GM21619 (cell line): ENCODE results near the gene HNRNPA2B1.
A peak's percentile ranks its signal among the peaks of the same experiment; 100 is the strongest.
"Not testable (repeated sequence)": the region's sequence is repeated elsewhere in the genome, so short reads cannot be mapped to it uniquely, and the experiment has no call there.

Source experiments
- ATAC-seq: cut with Tn5 transposase; IDR thresholded peaks from one replicate; pipeline ENCODE4 v1.9.1; 2021; ENCODE audit not compliant: unreplicated experiment

HNRNPA2B1 gene

DNA sequence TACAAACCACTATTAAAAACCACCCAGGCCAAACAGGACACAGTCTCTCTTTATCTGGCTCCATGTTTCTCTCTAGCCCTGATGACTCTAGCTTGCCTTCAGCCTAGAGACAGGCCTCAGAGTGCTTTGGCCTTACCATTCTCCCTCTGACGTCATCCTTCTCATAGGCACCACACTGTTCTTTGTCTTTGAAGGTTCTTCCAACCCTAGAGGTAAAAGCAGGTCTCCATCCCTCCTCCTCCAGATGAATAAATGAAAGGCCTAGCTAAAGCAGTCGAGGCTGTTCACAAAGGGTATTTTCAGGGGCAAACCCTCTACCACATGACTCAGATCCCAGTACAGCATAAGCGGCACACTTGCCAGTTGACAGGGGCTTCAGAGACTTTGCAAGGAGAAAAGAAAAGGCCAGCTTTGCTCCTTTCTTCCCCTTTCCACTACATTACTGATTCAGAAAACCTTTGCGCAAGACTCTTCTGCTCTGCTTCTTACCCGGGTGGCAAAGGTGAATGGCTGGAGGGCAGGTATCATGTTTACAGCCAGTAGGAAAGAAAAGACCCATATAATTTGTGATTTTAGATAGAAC, 33.8 kb downstream of the HNRNPA2B1 start:
- ATAC-seq, result peak; percentile 37

GRCh38 chr7:26165950-26166683, 34.4 kb downstream of the HNRNPA2B1 start:
- ATAC-seq, result no peak

DNA sequence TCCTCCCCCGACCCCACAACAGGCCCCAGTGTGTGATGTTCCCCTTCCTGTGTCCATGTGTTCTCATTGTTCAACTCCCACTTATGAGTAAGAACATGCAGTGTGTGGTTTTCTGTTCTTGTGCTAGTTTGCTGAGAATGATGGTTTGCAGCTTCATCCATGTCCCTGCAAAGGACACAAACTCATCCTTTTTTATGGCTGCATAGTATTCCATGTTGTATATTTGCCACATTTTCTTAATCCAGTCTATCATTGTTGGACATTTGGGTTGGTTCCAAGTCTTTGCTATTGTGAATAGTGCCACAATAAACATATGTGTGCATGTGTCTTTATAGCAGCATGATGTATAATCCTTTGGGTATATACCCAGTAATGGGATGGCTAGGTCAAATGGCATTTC, 36.7 kb downstream of the HNRNPA2B1 start:
- ATAC-seq, result not testable (repeated sequence)

GRCh38 chr7:26162431-26162830, 38.1 kb downstream of the HNRNPA2B1 start:
- no peak for ATAC-seq

DNA sequence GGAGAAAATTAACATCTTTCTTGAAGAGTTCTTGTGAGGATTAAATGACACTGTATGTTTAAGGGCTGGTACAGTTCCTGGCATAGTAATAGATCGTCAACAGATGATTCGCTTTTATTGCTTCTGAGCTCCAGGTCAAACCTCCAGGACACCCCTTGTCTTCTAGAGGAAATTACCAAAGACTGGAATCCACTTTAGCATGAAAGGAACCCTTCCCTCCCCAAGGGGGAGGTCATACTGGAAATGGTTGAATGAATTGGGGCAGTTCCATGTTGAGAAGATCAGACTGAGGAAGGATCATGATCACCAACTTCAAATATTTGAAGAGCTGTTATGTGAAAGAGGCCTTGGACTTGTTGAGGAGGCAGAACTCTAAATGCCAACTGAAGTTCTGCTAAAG, 39.6 kb downstream of the HNRNPA2B1 start:
- no peak for ATAC-seq

DNA sequence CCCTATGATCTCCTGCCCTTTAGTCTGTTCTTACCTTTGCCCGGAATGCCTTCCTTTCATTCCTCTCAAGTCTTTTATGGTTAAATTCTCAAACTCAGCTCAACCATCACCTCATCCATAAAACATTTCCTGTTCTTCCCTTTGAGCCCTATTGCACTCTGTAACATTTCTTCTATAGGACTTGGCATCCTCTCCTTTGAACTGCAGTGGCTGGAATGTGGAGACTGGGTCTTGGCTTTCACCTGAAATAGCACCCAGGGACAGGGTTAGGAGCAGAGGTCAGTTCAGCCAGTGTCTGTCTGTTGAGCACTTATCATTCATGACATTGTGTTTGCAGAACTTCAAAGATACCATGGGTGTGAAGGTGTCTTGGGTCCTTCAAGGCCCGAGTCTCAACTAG, 41.3 kb downstream of the HNRNPA2B1 start:
- ATAC-seq, result no peak

GRCh38 chr7:26157520-26158105, 42.9 kb downstream of the HNRNPA2B1 start:
- ATAC-seq, result no peak

DNA sequence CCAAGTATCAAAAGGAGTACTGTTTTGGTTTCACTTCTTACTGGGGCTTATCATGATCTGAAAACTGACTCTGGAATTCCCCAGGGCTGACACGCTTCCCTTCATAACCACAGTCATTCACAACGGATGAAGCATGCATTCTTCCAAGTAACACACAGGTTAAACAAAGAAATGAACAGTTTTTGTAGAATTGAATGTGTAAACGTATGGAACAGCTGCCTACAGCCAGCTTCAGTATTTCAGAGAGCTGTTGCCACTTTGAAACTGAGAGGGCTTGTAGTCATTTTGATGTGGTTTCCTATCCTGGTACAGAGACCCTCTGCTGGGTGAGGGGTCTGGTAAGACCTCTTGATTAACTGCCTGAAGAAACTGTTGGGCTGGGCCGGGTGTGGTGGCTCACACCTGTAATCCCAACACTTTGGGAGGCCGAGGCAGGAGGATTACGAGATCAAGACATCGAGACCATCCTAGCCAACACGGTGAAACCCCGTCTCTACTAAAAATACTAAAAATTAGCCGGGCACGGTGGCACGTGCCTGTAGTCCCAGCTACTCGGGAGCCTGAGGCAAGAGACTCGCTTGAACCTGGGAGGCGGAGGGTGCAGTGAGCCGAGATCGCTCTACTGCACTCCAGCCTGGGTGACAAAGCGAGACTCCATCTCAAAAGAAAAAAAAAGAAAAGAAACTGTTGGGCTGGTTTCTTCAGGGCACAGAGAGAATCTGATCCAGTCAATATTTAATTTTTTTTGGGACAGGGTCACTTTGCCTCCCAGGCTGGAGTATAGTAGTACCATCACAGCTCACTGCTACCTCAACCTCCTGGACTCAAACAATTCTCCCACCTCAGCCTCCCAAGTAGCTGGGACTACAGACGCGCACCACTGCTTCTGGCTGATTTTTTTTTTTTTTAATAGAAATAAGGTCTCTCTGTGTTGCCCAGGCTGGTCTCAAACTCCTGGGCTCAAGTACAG, 43.8 kb downstream of the HNRNPA2B1 start:
- ATAC-seq, result no peak

DNA sequence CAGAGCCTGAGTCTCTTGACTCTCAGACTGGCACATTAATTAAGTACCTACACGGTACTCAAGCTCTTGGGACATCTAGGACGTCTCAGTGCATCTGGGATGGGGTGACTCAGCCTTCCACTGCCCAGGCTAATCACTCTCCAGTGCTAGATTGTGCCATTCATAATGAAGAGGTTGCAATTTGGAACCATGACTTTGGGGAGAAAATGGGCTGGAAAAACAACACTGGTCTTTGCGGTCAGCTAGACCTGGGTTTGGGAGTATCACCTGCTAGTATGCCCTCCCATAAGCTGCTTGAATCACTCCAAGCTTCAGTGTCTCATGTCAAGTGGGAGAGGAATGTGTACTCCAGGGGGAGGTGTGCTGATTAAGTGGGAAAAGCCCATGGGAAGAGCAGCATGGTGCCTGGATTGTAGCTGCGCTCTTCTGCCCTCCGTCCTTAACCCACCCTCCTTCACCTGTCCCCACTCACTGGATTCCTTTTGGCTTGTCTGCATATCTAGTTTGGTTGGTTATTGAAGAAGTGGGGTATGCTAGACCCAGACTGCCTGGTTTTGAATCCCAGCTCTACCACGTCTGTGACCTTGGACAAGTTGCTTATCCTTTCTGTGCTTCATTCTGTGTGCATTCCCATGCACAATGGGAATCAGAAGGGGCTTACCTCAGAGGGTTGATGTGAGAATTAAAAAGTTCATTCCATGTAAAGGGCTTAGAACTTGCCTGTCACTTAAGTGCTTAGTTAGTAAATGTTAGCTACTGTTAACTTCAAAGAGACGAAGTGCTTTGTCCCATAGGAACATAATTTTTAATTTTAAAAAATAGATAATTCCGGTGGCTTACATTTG, 44.8 kb downstream of the HNRNPA2B1 start:
- no peak for ATAC-seq

DNA sequence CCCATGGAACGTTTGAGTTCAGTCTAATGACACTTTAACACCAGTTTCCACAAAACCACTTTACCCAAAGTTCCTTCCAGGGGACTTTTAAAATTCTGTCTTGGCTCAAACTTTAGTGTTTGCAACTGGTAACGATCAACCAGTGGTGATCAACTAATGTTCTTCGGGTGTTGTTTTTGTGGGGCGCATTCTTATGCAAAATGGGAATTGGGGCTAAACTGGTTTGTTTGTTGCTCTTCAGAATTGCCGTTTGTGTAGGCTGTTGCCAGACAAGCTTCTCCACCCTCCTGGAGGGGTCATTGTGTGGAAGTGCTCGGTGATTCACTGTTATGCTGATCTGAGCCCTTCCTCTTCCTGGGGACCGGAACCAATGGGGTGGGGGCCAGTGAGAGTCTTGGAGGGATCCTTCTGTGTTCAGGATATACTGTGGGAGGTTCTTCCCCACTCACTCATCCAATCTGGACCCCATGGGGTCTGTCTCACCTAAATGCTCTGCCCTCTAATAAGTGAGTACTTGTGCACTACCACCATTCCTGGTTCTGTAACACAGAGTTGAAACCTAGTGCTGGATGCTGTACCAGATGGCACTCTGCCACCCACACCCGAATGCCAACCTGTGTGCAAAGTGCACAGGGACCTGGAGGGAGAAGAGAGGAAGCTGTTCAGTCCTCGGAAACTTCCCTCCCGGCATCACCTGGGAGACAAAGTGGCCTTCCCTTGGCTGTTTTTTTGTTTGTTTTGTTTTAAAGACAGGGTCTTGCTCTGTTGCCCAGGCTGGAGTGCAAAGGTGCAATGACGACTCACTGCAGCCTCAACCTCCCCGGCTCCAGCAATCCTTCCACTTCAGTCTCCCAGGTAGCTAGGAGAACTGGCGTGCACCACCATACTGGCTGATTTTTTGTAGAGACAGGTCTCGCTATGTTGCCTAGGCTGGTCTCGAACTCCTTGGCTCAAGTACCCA, 46.4 kb downstream of the HNRNPA2B1 start:
- no peak for ATAC-seq

- ATAC-seq, result no peak
These were observed 47.2 kb downstream of the HNRNPA2B1 start for GRCh38 chr7:26153241-26153822.

DNA sequence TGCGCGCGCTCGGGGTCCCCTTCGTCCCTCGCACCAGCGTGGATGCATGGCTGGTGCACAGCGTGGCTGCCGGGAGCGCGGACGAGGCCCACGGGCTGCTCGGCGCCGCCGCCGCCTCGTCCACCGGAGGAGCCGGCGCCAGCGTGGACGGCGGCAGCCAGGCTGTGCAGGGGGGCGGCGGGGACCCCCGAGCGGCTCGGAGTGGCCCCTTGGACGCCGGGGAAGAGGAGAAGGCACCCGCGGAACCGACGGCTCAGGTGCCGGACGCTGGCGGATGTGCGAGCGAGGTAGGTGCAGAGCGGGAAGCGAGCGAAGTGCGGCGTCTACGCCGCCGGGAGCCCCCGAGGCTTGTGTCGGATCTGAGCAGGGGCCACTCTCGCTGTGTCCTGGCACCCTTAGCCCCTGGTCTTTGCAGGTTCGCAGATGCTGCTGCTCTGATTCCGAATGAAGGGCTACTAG, 47.7 kb downstream of the HNRNPA2B1 start:
- peak; percentile 24 for ATAC-seq

DNA sequence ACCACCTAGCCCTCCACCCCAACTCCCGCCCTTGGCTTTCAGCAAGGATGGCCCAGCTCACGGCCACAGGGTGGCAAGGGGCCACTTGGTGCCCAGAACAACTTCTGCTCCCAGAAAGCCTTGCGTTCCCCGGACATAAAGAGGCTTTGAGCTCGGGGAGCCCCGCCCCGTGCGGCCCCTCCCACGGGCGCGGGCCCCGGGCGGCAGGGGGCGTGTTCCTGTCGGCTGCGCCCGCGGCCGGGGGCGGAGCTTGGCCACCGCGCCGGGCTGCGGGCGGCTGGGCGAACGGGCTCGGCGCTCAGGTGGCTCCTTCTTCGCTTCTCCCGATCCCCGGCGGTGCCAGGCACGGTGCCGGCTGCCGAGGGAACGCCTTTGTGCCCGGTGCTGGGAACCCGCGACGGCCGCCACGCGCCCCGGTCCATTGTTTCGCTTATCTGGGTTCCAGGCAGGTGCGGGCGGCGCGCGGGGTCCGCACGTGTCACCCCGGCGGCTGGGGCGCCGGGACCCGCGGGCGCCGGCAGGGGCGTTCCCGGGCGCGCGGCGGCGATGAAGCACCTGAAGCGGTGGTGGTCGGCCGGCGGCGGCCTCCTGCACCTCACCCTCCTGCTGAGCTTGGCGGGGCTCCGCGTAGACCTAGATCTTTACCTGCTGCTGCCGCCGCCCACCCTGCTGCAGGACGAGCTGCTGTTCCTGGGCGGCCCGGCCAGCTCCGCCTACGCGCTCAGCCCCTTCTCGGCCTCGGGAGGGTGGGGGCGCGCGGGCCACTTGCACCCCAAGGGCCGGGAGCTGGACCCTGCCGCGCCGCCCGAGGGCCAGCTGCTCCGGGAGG, 48.4 kb downstream of the HNRNPA2B1 start, which contains the start of gene NFE2L3:
TSS of gene NFE2L3 (plus strand) at position 246 of the 829 bp plus-strand sequence. CDS start at position 547, 301 bp downstream.
- ATAC-seq, result peak; percentile 69

- no peak for ATAC-seq
These were observed 48.9 kb downstream of the HNRNPA2B1 start for GRCh38 chr7:26151650-26151952.

DNA sequence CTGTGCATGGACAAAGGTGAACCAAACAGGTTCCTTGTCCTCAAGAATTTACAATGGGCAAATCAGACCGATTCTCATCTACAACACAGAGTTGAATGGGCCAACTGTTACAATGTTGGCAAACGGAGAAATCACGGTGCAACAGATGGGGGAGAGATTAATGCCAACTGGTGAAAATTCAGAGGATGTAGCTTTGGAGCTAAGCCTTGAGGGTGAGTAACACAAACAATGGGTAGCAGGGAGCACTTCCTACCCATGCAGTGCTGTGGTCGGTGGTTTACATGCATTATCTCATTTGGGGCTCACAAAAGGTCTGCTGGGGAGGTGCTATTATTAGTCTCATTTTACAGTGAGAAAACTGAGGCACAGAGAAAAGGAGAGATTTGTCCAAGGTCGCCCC, 49.5 kb downstream of the HNRNPA2B1 start:
- no peak for ATAC-seq

DNA sequence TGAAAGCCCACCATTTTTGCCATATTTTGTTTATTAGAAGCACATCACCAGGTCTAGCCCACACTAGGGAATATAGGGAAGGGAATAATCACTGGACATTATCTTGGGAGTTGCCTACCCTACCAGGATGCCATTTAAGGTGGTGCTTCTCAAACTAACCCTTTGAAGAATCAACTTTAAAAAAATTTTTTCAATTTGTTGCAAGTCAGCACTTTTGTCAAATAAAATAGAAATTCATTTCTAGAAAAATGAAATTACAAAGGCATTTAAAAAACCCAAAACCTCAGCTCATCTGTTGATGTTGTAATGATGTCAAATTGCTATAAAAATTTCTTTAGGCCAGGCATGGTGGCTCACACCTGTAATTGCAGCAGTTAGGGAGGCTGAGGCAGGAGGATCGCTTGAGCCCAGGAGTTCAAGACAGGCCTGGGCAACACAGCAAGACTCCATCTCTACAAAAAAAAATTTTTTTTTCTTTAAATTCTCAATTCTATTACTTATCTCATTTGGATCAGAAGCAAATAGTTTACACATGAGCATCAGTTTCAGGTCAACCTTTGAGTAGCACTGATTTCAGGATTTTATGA, 51.1 kb downstream of the HNRNPA2B1 start:
- ATAC-seq, result no peak

DNA sequence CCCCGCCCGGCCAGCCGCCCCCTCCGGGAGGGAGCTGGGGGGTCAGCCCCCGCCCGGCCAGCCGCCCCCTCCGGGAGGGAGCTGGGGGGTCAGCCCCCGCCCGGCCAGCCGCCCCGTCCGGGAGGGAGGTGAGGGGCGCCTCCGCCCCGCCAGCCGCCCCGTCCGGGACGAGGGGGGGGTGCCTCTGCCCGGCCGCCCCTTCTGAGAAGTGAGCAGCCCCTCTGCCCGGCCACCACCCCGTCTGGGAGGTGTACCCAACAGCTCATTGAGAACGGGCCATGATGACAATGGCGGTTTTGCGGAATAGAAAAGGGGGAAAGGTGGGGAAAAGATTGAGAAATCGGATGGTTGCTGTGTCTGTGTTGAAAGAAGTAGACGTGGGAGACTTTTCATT, 52.2 kb downstream of the HNRNPA2B1 start:
- not testable (repeated sequence) for ATAC-seq
